Astrocyte (in vitro differentiated cells and primary cell): Measurements from ENCODE around the gene MSRB2. TPM values are rescaled to one million over a fixed set of nuclear protein-coding genes. Genes with fewer than 3 reads are reported as not detected.

Experiments
- DNase-seq: peaks from one replicate; pipeline ENCODE4 v3.0.0-alpha.2; 2010; ENCODE audit warnings: low read depth
- FAIRE-seq: peaks from 2 replicates; lab custom pipeline; 2011; peaks lifted over from hg19 to GRCh38; lab: Jason Lieb, UNC
- H2AFZ ChIP-seq: 2 replicates; pipeline ENCODE4 v1.6.0; 2012; ENCODE audit warnings: low read depth, low read length, inconsistent platforms
- H3K27ac ChIP-seq: 2 replicates; pipeline ENCODE4 v1.5.1; 2011; ENCODE audit warnings: low read depth, low read length, inconsistent platforms
- H3K27me3 ChIP-seq: 2 replicates; pipeline ENCODE4 v1.6.0; 2011; ENCODE audit warnings: low read length, inconsistent platforms; ENCODE audit not compliant: insufficient read depth
- H3K36me3 ChIP-seq: 2 replicates; pipeline ENCODE4 v1.5.1; 2011; ENCODE audit warnings: low read length, inconsistent platforms; ENCODE audit not compliant: insufficient read depth
- H3K4me1 ChIP-seq: 2 replicates; pipeline ENCODE4 v1.5.1; 2011; ENCODE audit warnings: low read length, inconsistent platforms; ENCODE audit not compliant: insufficient read depth
- H3K4me2 ChIP-seq: 2 replicates; pipeline ENCODE4 v1.6.0; 2012; ENCODE audit warnings: low read length, inconsistent platforms
- H3K4me3 ChIP-seq: 2 replicates; pipeline ENCODE4 v1.5.1; 2011; ENCODE audit warnings: low read depth, mild to moderate bottlenecking, low read length, inconsistent platforms; ENCODE audit not compliant: insufficient read depth
- H3K79me2 ChIP-seq: 2 replicates; pipeline ENCODE4 v1.6.0; 2012; ENCODE audit warnings: mild to moderate bottlenecking, low read length, inconsistent platforms; ENCODE audit not compliant: insufficient read depth
- H3K9ac ChIP-seq: 2 replicates; pipeline ENCODE4 v1.6.0; 2012; ENCODE audit warnings: mild to moderate bottlenecking, low read length, inconsistent platforms
- H3K9me3 ChIP-seq: 2 replicates; pipeline ENCODE4 v1.5.1; 2012; ENCODE audit warnings: low read depth, mild to moderate bottlenecking, low read length, inconsistent platforms; ENCODE audit not compliant: insufficient read depth
- H4K20me1 ChIP-seq: 2 replicates; pipeline ENCODE4 v1.6.0; 2012; ENCODE audit warnings: low read length, inconsistent platforms; ENCODE audit not compliant: insufficient read depth
- H3K27ac Mint-ChIP-seq: one replicate; pipeline ENCODE4 v1.8.0; 2021; ENCODE audit warnings: mild to moderate bottlenecking, mixed read lengths; ENCODE audit not compliant: unreplicated experiment
- H3K27me3 Mint-ChIP-seq: one replicate; pipeline ENCODE4 v1.8.0; 2021; ENCODE audit warnings: low read depth, mixed read lengths; ENCODE audit not compliant: unreplicated experiment
- H3K36me3 Mint-ChIP-seq: one replicate; pipeline ENCODE4 v1.8.0; 2021; ENCODE audit warnings: low read depth, mixed read lengths; ENCODE audit not compliant: unreplicated experiment
- H3K4me1 Mint-ChIP-seq: one replicate; pipeline ENCODE4 v1.8.0; 2021; ENCODE audit warnings: low read depth, mixed read lengths; ENCODE audit not compliant: unreplicated experiment
- H3K4me3 Mint-ChIP-seq: one replicate; pipeline ENCODE4 v1.8.0; 2021; ENCODE audit warnings: mild to moderate bottlenecking, moderate library complexity, mixed read lengths; ENCODE audit not compliant: unreplicated experiment
- H3K9me3 Mint-ChIP-seq: one replicate; pipeline ENCODE4 v1.8.0; 2021; ENCODE audit warnings: mild to moderate bottlenecking, mixed read lengths; ENCODE audit not compliant: unreplicated experiment
- CTCF ChIP-seq: IDR thresholded peaks from 2 replicates; pipeline ENCODE4 v1.5.1; 2011; ENCODE audit warnings: low read depth, mild to moderate bottlenecking, inconsistent platforms, low read length, moderate library complexity; ENCODE audit not compliant: insufficient read depth
- EZH2 ChIP-seq: IDR thresholded peaks from 2 replicates; pipeline ENCODE4 v1.6.1; 2012; ENCODE audit warnings: mild to moderate bottlenecking, low read length, inconsistent platforms; ENCODE audit not compliant: insufficient read depth
- total RNA-seq: library from RNA; stranded (reverse); gene quantifications from 2 replicates; pipeline ENCODE4 v1.2.1, GENCODE V29; 2021

Gene MSRB2
- total RNA-seq, 1 donor from 2014 or later, result 18.9 TPM

- no peaks in the 10 kb centered on the region for H3K36me3 ChIP-seq
- DNase-seq, result peak; percentile 12
- H3K4me3 ChIP-seq, result no peak overlapping the region
- H3K9me3 Mint-ChIP-seq, result no peaks in the 10 kb centered on the region
- no peak overlapping the region for H3K4me3 Mint-ChIP-seq
- TF ChIP-seq CTCF (no peak), EZH2 (no peak)
- no peaks in the 10 kb centered on the region for H3K27me3 Mint-ChIP-seq
- no peak overlapping the region for H3K27ac Mint-ChIP-seq
- H3K9me3 ChIP-seq, result no peaks in the 10 kb centered on the region
- peaks cover 1% of the 10 kb centered on the region for H3K27me3 ChIP-seq
- no peak overlapping the region for H3K4me2 ChIP-seq
- H3K27ac ChIP-seq, result no peak overlapping the region
- H2AFZ ChIP-seq, result no peak overlapping the region
- peaks cover 2% of the 10 kb centered on the region for H3K4me1 Mint-ChIP-seq
- no peak overlapping the region for H3K9ac ChIP-seq
- no peaks in the 10 kb centered on the region for H3K4me1 ChIP-seq
- no peaks in the 10 kb centered on the region for H3K79me2 ChIP-seq
- H3K36me3 Mint-ChIP-seq, result no peaks in the 10 kb centered on the region
- H4K20me1 ChIP-seq, result no peaks in the 10 kb centered on the region
- no peak for FAIRE-seq
Observed at GRCh38 chr10:23047201-23048050, 48.0 kb upstream of the MSRB2 start.

- H3K4me1 Mint-ChIP-seq, result peaks cover 4% of the 10 kb centered on the region
- no peak overlapping the region for H3K4me2 ChIP-seq
- no peak overlapping the region for H3K9ac ChIP-seq
- no peaks in the 10 kb centered on the region for H3K36me3 ChIP-seq
- H2AFZ ChIP-seq, result no peak overlapping the region
- no peaks in the 10 kb centered on the region for H3K9me3 Mint-ChIP-seq
- no peak overlapping the region for H3K4me3 Mint-ChIP-seq
- H3K27ac Mint-ChIP-seq, result no peak overlapping the region
- no peak overlapping the region for H3K27ac ChIP-seq
- no peaks in the 10 kb centered on the region for H3K36me3 Mint-ChIP-seq
- H3K79me2 ChIP-seq, result no peaks in the 10 kb centered on the region
- TF ChIP-seq CTCF (no peak), EZH2 (no peak)
- H3K9me3 ChIP-seq, result no peaks in the 10 kb centered on the region
- DNase-seq (no peak), FAIRE-seq (no peak)
- H3K4me3 ChIP-seq, result no peak overlapping the region
- H3K27me3 Mint-ChIP-seq, result no peaks in the 10 kb centered on the region
- H3K27me3 ChIP-seq, result peaks cover 2% of the 10 kb centered on the region
- H3K4me1 ChIP-seq, result no peaks in the 10 kb centered on the region
- no peaks in the 10 kb centered on the region for H4K20me1 ChIP-seq
Observed at GRCh38 chr10:23048191-23048590, 47.2 kb upstream of the MSRB2 start.

GRCh38 chr10:23051278-23051677 is 44.1 kb upstream of the MSRB2 start:
- H3K9me3 Mint-ChIP-seq, result no peaks in the 10 kb centered on the region

More at GRCh38 chr10:23051278-23051677, 44.1 kb upstream of the MSRB2 start:
- TF ChIP-seq EZH2, result no peak
- TF ChIP-seq CTCF, result no peak
- H4K20me1 ChIP-seq, result no peaks in the 10 kb centered on the region
- Mint-ChIP-seq H3K4me1 (peaks cover 10% of the 10 kb centered on the region), H3K27ac (no peak overlapping the region), H3K27me3 (no peaks in the 10 kb centered on the region), H3K4me3 (no peak overlapping the region), H3K36me3 (no peaks in the 10 kb centered on the region)
- H2AFZ ChIP-seq, result no peak overlapping the region
- no peak overlapping the region for H3K4me2 ChIP-seq
- no peaks in the 10 kb centered on the region for H3K79me2 ChIP-seq
- no peaks in the 10 kb centered on the region for H3K9me3 ChIP-seq
- H3K36me3 ChIP-seq, result no peaks in the 10 kb centered on the region
- H3K27ac ChIP-seq, result no peak overlapping the region
- DNase-seq (no peak), FAIRE-seq (no peak)
- H3K9ac ChIP-seq, result no peak overlapping the region
- H3K4me1 ChIP-seq, result no peaks in the 10 kb centered on the region
- peaks cover 2% of the 10 kb centered on the region for H3K27me3 ChIP-seq
- H3K4me3 ChIP-seq, result no peak overlapping the region
